Neural cell (in vitro differentiated cells): Measurements from ENCODE around the gene CHST8. TPM values are rescaled to one million over a fixed set of nuclear protein-coding genes. Genes with fewer than 3 reads are reported as not detected.

Source experiments
- H2AFZ ChIP-seq: fragments of 200-600, 300-800 bp; sonication (generic), shearing (Covaris generic); 2 replicates; pipeline ENCODE4 v1.6.0; 2014; ENCODE audit warnings: low read depth, mild to moderate bottlenecking, antibody characterized with exemption, low read length, moderate library complexity
- H3F3A ChIP-seq: fragments of 200-600 bp; shearing (Covaris generic); 2 replicates; pipeline ENCODE4 v1.6.1; 2016; ENCODE audit warnings: mild to moderate bottlenecking, moderate library complexity, mixed read lengths, antibody characterized with exemption, low read length; ENCODE audit not compliant: insufficient read depth, poor library complexity, severe bottlenecking
- H3K27ac ChIP-seq: fragments of 200-600, 300-800 bp; sonication (generic), shearing (Covaris generic); 2 replicates; pipeline ENCODE4 v1.5.1; 2014; ENCODE audit warnings: mild to moderate bottlenecking, low read length, moderate library complexity
- H3K27me3 ChIP-seq: fragments of 300-800, 200-600 bp; sonication (generic), shearing (Covaris generic); 2 replicates; pipeline ENCODE4 v1.6.0; 2014; ENCODE audit warnings: mild to moderate bottlenecking, low read depth, low read length, moderate library complexity; ENCODE audit not compliant: insufficient read depth
- H3K36me3 ChIP-seq: fragments of 300-800, 200-600 bp; sonication (generic), shearing (Covaris generic); 2 replicates; pipeline ENCODE4 v1.5.1; 2014; ENCODE audit warnings: mild to moderate bottlenecking, antibody characterized with exemption, low read length, moderate library complexity; ENCODE audit not compliant: insufficient read depth
- H3K4me2 ChIP-seq: fragments of 300-800, 200-600 bp; sonication (generic), shearing (Covaris generic); 2 replicates; pipeline ENCODE4 v1.6.0; 2014; ENCODE audit warnings: mild to moderate bottlenecking, low read length
- H3K4me3 ChIP-seq: fragments of 300-800, 200-600 bp; sonication (generic), shearing (Covaris generic); 2 replicates; pipeline ENCODE4 v1.5.1; 2014; ENCODE audit warnings: mild to moderate bottlenecking, low read length, moderate library complexity
- H3K79me2 ChIP-seq: fragments of 200-600 bp; shearing (Covaris generic); replicated peaks from 2 replicates; pipeline ENCODE4 v1.6.0; 2014; ENCODE audit warnings: mild to moderate bottlenecking, low read length, moderate library complexity; ENCODE audit not compliant: insufficient read depth
- H3K9ac ChIP-seq: fragments of 300-800, 200-600 bp; sonication (generic), shearing (Covaris generic); 2 replicates; pipeline ENCODE4 v1.6.1; 2016; ENCODE audit warnings: mild to moderate bottlenecking, low read length, mixed read lengths
- H3K9me2 ChIP-seq: fragments of 200-600 bp; shearing (Covaris generic); 2 replicates; pipeline ENCODE4 v1.6.1; 2016; ENCODE audit warnings: mild to moderate bottlenecking, low read length, mixed read lengths; ENCODE audit not compliant: insufficient read depth
- H3K9me3 ChIP-seq: fragments of 200-600, 300-800 bp; sonication (generic), shearing (Covaris generic); 2 replicates; pipeline ENCODE4 v1.6.1; 2016; ENCODE audit warnings: mild to moderate bottlenecking, mixed run types, low read length, moderate library complexity, mixed read lengths
- H4K20me1 ChIP-seq: fragments of 200-600 bp; shearing (Covaris generic); 2 replicates; pipeline ENCODE4 v1.6.1; 2016; ENCODE audit warnings: mild to moderate bottlenecking, mixed run types; ENCODE audit not compliant: insufficient read depth
- CTCF ChIP-seq: fragments of 450-650 bp; IDR thresholded peaks from 2 replicates; pipeline ENCODE4 v1.5.1; 2014; ENCODE audit warnings: antibody characterized with exemption, mild to moderate bottlenecking, moderate library complexity; ENCODE audit not compliant: poor library complexity, severe bottlenecking
- EP300 ChIP-seq: fragments of 450-650 bp; conservative IDR thresholded peaks from 2 replicates; pipeline ENCODE4 v1.6.1; 2014; ENCODE audit warnings: antibody characterized with exemption, mild to moderate bottlenecking, moderate library complexity; ENCODE audit not compliant: poor library complexity, severe bottlenecking
- EZH2 ChIP-seq: fragments of 200-600, 300-800 bp; shearing (Covaris generic), sonication (generic); IDR thresholded peaks from 2 replicates; pipeline ENCODE4 v1.6.1; 2014; ENCODE audit warnings: antibody characterized with exemption, low read length, borderline replicate concordance, mild to moderate bottlenecking; ENCODE audit not compliant: insufficient read depth, poor library complexity, severe bottlenecking
- MXI1 ChIP-seq: fragments of 450-650 bp; conservative IDR thresholded peaks from 2 replicates; pipeline ENCODE4 v1.6.1; 2014; ENCODE audit warnings: antibody characterized with exemption, mild to moderate bottlenecking; ENCODE audit not compliant: poor library complexity, severe bottlenecking
- POLR2AphosphoS5 ChIP-seq: IDR thresholded peaks from 2 replicates; pipeline ENCODE4 v1.6.1; 2012
- RAD21 ChIP-seq: fragments of 450-650 bp; conservative IDR thresholded peaks from 2 replicates; pipeline ENCODE4 v1.6.1; 2014; ENCODE audit warnings: antibody characterized with exemption, mild to moderate bottlenecking, moderate library complexity
- REST ChIP-seq: IDR thresholded peaks from 2 replicates; pipeline ENCODE4 v1.6.1; 2012; ENCODE audit warnings: borderline replicate concordance
- SMC3 ChIP-seq: fragments of 450-650 bp; conservative IDR thresholded peaks from 2 replicates; pipeline ENCODE4 v1.6.1; 2014; ENCODE audit warnings: antibody characterized with exemption, mild to moderate bottlenecking, moderate library complexity; ENCODE audit not compliant: poor library complexity
- polyA plus RNA-seq: library from polyadenylated mRNA; depleted of rRNA; stranded (reverse); fragments of >200 nt; gene quantifications from 2 replicates; pipeline ENCODE4 v1.2.3, GENCODE V29; 2014

The CHST8 gene
- polyA plus RNA-seq, 1 donor from 2014 or later, result 7.1 TPM

- Histone ChIP-seq H3K79me2 (no peaks in the 10 kb centered on the region), H4K20me1 (no peaks in the 10 kb centered on the region)
These were observed 147.5 kb downstream of the CHST8 start for GRCh38 chr19:33769208-33769607.

GRCh38 chr19:33770107-33770506 lies 148.4 kb downstream of the CHST8 start:
- peak overlapping the region; percentile 30 for H3K4me2 ChIP-seq
- H2AFZ ChIP-seq, result no peak overlapping the region
- peak overlapping the region; percentile 39 for H3K9ac ChIP-seq
- H3K36me3 ChIP-seq, result no peaks in the 10 kb centered on the region
- peak overlapping the region; percentile 67 for H3K27ac ChIP-seq
- peak overlapping the region; percentile 49 for H3K4me3 ChIP-seq
- no peaks in the 10 kb centered on the region for H3K27me3 ChIP-seq
- no peaks in the 10 kb centered on the region for H3F3A ChIP-seq
- no peaks in the 10 kb centered on the region for H4K20me1 ChIP-seq
- no peaks in the 10 kb centered on the region for H3K9me2 ChIP-seq
- H3K79me2 ChIP-seq, result no peaks in the 10 kb centered on the region
- no peaks in the 10 kb centered on the region for H3K9me3 ChIP-seq
- TF ChIP-seq EP300, result no peak
- TF ChIP-seq MXI1, result no peak
- no peak for TF ChIP-seq SMC3
- no peak for TF ChIP-seq CTCF
- no peak for TF ChIP-seq REST
- no peak for TF ChIP-seq EZH2
- no peak for TF ChIP-seq RAD21

More at GRCh38 chr19:33769208-33769607, 147.5 kb downstream of the CHST8 start:
- Histone ChIP-seq H3K9ac (peak overlapping the region; percentile 39), H2AFZ (no peak overlapping the region), H3K4me3 (peak overlapping the region; percentile 49), H3K27ac (peak overlapping the region; percentile 67), H3K36me3 (no peaks in the 10 kb centered on the region), H3K4me2 (no peak overlapping the region), H3F3A (no peaks in the 10 kb centered on the region), H3K9me3 (no peaks in the 10 kb centered on the region), H3K9me2 (no peaks in the 10 kb centered on the region), H3K27me3 (no peaks in the 10 kb centered on the region)
- TF ChIP-seq CTCF (no peak), RAD21 (peak; percentile 33), EP300 (peak; percentile 64), POLR2AphosphoS5 (no peak), REST (no peak)
